Body of pancreas (tissue), 4 donors: ENCODE data around the gene BTNL9.

Experiments used
- CTCF ChIP-seq, 7 experiments: fragments of 450-650 bp in 4 of 7; fragments of 200-600 bp in 3 of 7; sonication (generic) in 3 of 7; IDR thresholded peaks; one replicate each; pipeline ENCODE4 v1.5.1; 2016 to 2019; ENCODE audit warnings: antibody characterized with exemption in 7 of 7
- POLR2A ChIP-seq, 3 donors: fragments of 450-650 bp; IDR thresholded peaks; one replicate each; pipeline ENCODE4 v1.6.1; 2016; ENCODE audit warnings: antibody characterized with exemption in 3 of 3, mild to moderate bottlenecking in 2 of 3

- TF ChIP-seq CTCF (IDR thresholded peaks at IDR 0.05) = peak in 3 of 7 experiments; percentile 6 to 21 (median 12)
- TF ChIP-seq POLR2A (IDR thresholded peaks at IDR 0.05) = no peak
Observed at GRCh38 chr5:181059297-181060230, 19.5 kb downstream of the BTNL9 start.
